Stimulated activated CD8-positive, alpha-beta memory T cell treated with anti-CD3 and anti-CD28 coated beads, Interleukin-7, amount 100 ng/mL, for 24 hours (primary cell): ENCODE measurements around the gene TCN2.
"Not testable (repeated sequence)": the region's sequence is repeated elsewhere in the genome, so short reads cannot be mapped to it uniquely, and the experiment has no call there.

Experiments used
- DNase-seq: peaks from one replicate; pipeline ENCODE4 v3.0.0-alpha.2; 2020; ENCODE audit warnings: low read depth

TCN2 gene

GRCh38 chr22:30606455-30607299 is at the start of gene TCN2:
TSS of gene TCN2 (plus strand) at chr22:30607174. CDS start at chr22:30607332, 158 bp downstream.
- no peak for DNase-seq

GRCh38 chr22:30557243-30557642 is 49.7 kb upstream of the TCN2 start:
- DNase-seq: no peak

- DNase-seq: no peak
Observed at GRCh38 chr22:30559889-30560288, 47.1 kb upstream of the TCN2 start.

GRCh38 chr22:30560643-30561202 is 46.3 kb upstream of the TCN2 start:
- not testable (repeated sequence) for DNase-seq

- DNase-seq: no peak
Observed at GRCh38 chr22:30561402-30562189, 45.4 kb upstream of the TCN2 start.

- no peak for DNase-seq
Observed at GRCh38 chr22:30562366-30562765, 44.6 kb upstream of the TCN2 start.

- DNase-seq: no peak
Observed at GRCh38 chr22:30564045-30564760, 42.8 kb upstream of the TCN2 start.

- no peak for DNase-seq
Observed at GRCh38 chr22:30564761-30565119, 42.2 kb upstream of the TCN2 start.

GRCh38 chr22:30565341-30565740 is 41.6 kb upstream of the TCN2 start:
- DNase-seq: no peak

- DNase-seq: no peak
Observed at GRCh38 chr22:30566125-30566524, 40.8 kb upstream of the TCN2 start.

GRCh38 chr22:30567277-30567676 is 39.7 kb upstream of the TCN2 start:
- DNase-seq: not testable (repeated sequence)

- no peak for DNase-seq
Observed at GRCh38 chr22:30568137-30568805, 38.7 kb upstream of the TCN2 start.

GRCh38 chr22:30569674-30570202 is 37.2 kb upstream of the TCN2 start:
- DNase-seq: no peak

GRCh38 chr22:30572210-30572609 is 34.8 kb upstream of the TCN2 start:
- DNase-seq: no peak

- no peak for DNase-seq
Observed at GRCh38 chr22:30572840-30573593, 34.0 kb upstream of the TCN2 start.

GRCh38 chr22:30573594-30574094 is 33.3 kb upstream of the TCN2 start:
- DNase-seq: no peak

GRCh38 chr22:30574095-30574981 is 32.6 kb upstream of the TCN2 start, which contains the start of gene GAL3ST1:
TSS of gene GAL3ST1 (minus strand) at chr22:30574665. CDS start at chr22:30557392, 17,273 bp downstream.
- no peak for DNase-seq

GRCh38 chr22:30574997-30575671 is 31.8 kb upstream of the TCN2 start:
- no peak for DNase-seq

- no peak for DNase-seq
Observed at GRCh38 chr22:30575859-30576258, 31.1 kb upstream of the TCN2 start.
